Activated T-cell treated with anti-CD3 and anti-CD28 coated beads for 4 hours (primary cell): Measurements from ENCODE around the gene PHETA1.
A peak's percentile ranks its signal among the peaks of the same experiment; 100 is the strongest.

Experiments used
- DNase-seq: peaks from one replicate; pipeline ENCODE4 v3.0.0-alpha.2; 2020

Gene PHETA1

GRCh38 chr12:111368291-111368787 lies 556 bp downstream of the PHETA1 start:
- no peak for DNase-seq

DNA sequence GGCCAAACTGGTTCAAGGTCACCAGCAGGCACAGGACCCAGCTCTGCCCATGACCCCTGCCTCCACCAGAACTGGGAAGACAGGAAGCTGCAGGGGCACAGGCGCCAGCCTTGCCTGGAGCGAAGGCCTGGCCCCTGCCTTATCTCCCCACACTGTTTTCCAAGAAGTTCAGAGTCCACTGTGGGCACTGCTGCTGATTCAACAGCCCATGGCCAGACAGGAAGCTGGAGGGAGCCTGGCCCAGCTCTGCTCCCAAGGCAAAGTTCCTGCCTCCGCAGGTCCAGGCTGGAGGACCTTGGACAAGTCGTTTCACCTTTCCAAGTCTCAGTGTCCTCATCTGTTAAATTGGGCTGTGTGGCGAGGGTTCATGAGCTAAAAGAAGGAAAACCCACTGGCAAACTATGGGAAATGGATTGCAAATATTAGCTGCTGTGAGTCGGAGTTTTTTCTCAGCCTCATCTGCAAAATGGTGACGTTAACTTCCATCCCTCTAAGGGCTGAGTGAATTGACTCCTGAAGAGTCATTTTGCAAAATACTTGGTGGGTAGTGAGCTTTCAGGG lies 1.2 kb downstream of the PHETA1 start:
- DNase-seq, result no peak

- no peak for DNase-seq
Observed at GRCh38 chr12:111366583-111366982, 2.3 kb downstream of the PHETA1 start.

DNA sequence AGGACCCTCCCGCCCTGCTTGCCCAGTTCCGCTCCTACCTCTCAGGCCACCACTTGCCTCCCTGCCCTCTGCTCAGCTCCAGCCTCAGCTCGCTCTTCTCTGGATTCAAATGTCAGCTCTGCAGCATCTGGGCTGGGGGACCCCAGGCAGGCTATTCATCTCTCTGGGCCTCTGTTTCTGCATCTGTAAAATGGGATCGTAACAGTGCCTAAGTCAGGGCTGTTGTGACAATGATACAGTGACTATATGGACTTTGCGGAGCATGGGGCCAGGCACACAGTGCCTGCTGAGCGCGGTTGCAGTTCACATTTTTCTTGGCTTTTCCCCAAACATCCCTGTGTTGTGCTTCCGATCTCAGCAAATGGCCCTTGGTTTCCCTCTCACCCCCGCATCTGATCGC lies 2.8 kb downstream of the PHETA1 start:
- DNase-seq, result no peak

DNA sequence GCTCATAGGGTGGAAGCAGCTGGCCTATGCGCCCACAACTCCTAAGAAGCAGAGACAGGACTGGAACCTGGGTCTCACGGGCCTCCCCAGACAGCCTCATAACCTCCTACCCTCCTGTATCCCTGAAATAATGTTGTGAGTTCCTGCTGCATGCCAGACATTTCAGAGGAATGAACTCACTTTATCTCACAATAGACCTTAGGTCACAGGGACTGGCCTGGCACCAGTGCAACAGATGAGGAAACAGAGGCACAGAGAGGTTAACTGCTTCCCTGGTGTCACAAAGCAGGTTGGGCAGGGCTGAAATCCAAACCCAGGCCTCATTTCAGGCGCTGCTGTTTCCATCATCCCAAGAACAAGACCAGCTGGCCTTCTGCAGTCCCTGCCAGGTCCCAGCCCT lies 5.3 kb downstream of the PHETA1 start:
- no peak for DNase-seq

GRCh38 chr12:111362687-111363475 lies 6.0 kb downstream of the PHETA1 start:
- no peak for DNase-seq

DNA sequence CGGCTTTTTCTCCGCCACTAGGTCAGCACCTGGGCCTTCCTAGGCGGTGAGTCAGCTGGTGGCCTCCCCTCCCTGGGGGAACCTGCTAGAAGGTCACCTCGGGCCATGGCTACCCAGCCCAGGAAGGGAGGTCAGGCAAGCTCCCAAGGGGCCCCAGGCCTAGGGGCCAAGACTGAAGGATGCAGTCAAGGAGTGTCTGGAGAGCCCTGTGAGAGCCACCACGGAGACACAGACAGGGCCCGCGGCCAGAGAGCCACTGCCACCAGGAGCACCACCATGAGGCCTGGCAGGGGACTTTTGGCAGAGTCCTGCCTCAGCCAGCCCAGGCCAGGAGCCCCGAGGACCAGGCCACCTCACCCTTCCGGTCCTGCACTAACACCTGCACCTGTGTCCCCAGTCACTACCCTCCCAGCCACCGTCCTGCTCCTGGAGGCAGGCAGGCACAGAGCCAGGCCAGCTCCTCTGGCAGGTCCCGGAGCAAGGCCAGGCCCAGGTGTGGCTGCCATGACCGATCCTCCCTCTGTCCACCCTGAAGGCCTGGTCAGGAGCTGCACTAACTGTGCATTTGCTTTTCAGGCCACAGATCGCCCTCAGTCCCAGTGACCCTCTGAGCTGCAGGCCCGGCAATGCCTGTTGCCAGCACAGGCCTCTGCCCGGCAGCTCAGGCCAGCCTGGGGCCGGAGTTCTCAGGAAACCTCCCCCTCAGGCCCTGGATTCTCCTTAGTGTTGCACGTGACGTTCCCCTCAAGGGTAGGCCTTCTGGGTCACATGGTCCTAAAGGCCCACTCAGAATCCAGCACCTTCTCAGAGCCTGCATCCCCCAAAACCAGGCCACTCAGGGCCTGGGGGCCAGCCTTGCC lies 6.9 kb downstream of the PHETA1 start:
- DNase-seq, result no peak

DNA sequence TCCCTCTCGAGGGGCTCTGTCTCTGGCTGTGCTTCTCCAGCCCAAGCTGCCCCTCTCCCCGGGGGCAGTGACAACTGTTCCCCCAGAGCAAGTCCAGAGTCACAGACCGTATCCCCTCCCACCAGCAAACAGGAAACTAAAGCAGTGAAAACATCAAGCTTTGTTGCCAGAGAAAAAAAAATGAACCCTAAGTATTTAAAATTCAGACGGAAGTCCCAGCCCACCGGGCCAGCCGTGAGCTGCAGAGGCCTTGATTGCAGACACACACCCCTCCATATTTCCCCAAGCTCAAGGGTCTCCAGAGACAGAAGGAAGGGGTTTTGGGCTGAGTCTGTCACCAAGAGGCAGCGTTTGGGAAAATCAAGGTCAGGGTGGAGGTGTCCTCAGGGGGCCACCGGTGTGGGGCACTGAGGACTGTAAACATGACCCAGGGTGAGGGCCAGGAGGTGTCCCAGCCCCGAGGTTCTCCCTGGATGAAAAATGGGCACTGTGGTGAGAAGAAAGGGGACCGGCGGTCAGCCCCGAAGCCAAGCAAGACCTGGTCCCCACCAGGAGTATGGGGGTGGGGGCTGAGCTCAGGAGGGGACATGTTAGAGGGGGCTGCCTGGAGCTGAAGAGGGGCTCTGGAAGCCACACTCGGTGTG lies 7.7 kb downstream of the PHETA1 start:
- no peak for DNase-seq

DNA sequence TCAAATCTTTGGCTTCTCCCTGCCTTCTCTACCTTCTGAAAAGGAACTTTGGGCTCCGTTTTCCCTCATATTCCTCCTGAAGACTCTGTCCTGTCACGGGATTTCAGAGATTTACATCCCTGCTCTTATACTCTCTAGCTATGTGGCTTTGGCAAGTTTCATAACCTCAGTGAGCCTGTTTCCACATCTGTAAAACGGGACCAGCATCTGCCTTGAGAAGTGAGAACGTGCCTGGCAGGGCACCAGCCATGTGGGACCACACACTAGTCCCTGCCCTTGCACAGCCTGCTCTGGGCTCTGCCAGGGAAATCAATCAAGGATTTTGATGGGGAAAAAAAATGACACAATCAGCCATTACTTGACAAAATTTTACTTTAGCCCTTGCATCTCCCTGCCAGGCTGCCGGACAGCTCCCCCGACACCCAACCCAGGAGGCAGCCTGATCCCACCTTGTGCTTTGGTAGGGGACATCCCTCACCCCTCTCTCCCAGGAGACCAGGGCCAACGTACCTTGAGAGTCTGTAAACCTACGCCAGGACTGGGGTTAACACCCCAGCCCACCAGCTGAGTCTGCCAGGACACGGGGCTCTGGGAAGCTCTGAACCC lies 8.5 kb downstream of the PHETA1 start:
- no peak for DNase-seq

DNA sequence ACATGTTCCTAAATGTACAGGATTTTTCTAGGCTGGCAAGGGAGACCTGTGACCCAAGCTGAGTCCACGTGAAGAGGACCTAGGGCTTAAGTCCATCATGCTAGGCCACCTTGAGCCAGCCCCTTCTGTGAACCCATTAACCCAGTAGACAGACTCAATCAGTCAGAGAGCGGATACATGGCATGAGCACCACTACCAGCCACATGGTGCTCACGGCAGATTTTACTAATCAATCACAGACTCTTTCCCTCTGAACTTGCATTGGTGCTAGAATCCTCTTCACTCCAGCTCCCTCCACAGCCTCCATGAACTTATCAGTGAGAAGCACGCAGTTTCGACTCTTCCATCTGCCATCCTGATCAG lies 9.0 kb downstream of the PHETA1 start:
- no peak for DNase-seq

DNA sequence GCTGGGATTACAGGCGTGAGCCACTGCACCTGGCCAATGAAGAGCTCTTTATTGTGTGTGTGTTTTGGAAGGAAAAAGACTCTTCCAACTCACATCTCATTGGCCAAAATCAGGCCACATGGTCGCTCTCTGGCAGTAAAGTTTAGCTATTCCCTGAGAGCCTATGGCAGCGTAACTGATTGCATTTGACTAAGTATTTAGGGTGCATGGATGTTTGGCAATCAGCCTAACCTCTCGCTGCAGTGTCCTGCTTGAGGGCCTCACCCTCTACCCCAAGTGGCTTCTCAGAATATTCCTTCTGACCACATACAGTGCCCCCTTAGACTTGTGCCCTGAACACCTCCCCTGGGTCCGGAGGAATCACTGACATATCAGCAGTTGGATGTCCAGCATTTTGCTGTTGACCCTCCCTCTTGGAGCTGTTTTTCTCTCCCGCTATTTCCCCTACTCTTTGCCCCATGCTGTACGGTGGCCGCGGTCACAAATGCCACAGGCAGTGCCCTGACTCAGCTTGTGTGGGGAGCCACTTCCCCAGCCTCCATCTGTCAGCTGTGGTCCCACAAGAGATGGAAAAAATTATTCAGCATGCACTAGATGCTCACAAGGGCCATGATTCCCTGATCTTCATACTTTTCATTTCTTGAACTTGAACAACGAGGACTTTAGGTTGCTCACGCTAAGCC lies 9.5 kb downstream of the PHETA1 start:
- DNase-seq, result peak; percentile 20

DNA sequence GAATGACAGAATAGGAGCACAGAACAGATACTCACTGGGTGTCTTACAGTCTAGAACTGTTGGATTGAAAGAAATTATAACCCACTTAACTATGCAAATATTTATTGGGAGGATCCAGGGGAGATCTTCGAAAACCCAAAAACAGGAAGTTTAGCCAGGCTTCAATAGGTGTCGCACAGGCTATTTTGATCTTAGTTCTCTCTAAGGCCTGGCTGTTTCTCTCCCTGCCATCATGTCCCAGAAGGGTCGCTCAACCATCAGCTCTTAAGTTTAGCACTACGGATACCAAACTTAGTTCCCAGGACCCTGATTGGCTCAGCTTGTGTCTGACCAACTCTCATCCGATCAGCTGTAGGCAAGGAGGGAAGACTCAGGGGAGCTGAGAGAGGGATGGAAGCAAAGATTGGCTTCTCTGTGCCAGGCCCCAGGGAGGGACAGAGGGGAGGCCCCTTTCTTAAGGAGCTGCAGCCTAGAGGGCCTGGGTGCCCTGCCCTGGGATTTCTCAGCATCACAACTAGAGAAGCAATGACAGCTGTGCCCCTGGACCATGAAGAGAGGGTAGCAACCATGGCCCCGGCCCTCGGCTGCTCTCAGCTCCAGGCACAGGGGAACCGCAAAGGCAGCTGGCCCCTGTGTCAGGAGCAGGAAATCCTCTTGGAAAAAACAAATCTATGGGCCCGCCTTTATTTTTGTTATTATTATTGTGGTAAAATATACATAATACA lies 13.5 kb downstream of the PHETA1 start:
- DNase-seq, result no peak

DNA sequence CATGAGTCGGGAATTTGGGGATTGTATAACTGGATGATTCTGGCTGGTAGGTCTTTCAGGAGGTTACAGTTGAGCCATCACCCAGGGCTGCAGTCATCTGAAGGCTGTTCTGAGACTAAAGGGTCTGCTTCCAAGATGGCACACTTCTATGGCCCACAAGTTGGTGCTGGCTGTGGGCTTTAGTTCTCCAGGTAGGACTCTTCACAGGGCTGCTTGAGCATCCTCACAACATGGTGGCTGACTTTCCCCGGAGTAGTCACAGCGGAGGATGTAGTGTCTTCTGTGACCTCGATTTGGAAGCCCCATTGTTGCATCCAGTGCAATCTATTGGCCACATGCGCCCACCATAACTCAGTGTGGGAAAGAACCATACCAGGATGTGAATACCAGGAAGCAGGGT lies 14.4 kb downstream of the PHETA1 start:
- DNase-seq, result no peak

DNA sequence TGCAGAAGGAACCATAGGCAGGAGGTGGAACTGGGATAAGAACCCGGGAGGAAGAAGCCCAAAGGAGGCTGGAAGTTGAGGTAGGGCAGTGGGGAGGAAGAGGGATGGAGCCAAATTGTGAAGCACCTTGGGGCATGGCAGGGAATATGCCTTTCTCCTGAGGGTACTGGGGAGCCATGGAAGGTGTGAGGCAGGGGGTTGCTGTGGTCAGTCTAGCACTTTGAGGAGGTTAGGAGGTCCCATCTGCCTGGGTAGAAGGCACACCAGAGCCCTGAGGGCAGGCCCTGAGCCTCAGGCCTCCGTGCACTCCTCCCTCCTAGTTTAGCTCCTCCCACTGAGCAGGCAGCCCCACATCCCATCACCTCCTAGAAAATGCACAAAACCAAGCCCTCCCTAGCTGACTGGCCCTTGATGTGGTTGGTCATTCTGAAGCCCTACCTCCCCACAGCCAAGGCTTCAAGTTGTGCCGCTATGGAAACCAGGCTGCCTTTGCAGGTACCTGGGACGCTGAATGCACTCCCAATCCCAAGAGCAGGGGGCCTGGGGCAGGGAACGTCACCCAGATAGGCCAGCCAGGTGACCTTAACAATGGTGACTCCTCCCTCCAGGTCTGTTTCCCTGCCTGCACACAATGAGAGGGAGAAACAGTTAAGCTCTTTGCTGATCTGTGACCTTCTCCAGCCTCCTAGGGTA lies 15.1 kb downstream of the PHETA1 start:
- DNase-seq, result no peak

DNA sequence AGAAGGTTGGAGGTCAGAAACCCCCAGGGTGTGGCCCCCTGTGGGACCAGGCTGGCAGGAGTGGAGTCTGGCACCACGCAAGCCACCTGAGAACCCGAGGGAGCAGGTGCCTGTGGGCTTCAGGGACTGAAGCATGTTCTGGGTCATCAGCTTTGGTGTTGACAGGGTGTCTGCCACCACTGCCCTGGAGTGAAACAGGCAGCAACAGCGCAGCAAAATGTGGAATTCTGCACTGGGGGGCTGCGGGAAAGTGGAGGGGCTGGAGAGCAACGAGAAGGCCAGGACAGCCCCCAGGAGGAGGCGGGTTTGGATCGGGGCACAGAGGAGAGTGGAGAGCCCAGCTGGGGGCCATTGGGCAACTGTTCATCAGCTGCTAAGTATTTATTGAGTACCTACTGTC lies 15.9 kb downstream of the PHETA1 start:
- no peak for DNase-seq

DNA sequence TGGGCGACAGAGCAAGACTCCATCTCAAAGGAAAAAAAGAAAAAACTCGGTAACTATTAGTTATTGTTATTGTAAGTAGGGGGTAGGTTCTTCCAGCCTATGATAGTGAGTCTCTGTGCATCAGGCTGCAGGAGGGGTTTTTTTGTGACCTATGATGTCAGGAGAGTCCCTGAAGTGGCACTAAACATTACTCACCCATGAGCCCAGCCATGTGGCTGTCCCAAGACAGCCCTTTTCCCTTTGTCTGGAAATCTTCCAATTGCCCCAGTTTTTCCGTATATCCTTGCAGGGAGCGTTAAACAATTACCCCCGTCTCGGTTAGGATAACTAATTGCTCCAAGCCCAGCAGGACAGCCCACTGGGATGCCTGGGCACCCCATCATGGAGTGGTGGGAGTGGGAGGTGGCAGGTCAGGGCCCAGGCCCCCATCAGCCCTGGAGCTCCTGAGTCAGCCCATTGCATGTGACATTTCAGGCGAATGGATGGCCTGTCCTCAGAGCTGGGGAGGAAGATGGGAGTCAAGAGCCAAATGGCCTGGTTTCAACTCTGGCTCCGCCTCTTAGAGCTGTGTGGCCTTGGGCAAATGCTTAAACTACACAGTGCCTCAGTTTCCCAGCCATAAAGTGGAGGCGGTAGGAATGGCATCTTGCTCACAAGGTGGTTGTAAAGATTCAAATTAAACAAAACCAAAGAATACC lies 16.4 kb downstream of the PHETA1 start:
- no peak for DNase-seq

- DNase-seq, result no peak
Observed at GRCh38 chr12:111351026-111351425, 17.9 kb downstream of the PHETA1 start.

DNA sequence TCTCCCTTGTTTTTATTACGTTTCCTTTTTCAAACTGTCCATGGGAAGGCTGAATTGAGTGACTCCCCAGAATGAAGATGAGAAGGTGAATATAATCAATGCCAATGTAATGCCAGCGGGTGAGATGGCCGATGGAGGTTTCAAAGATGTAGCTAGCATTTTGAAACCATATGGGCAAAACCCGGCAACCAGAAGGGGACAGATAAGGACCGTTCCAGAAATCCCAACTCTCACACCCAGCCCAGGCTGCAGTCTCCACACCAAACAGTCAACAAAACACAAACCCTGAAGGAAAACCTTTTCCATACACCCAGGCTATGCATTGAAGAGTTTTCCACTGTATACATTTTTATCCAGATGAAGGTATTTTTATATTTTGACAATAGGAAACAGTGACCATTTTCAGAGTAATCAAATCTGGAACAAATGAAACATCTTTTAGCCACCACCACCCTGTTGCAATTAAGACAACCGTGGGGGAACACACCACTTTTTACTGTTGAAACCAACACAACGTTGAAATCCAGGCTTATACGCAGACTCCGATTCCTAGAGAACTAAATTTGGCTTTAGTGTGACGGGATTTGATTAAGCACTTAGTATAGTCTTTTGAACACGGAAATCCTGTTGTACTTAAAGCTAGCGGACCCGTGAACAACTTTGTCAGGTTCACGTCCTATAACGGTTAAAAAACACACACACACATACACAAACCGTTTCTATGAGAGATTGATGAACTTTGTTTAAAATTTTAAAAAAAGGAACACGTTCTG lies 19.0 kb downstream of the PHETA1 start:
- no peak for DNase-seq

DNA sequence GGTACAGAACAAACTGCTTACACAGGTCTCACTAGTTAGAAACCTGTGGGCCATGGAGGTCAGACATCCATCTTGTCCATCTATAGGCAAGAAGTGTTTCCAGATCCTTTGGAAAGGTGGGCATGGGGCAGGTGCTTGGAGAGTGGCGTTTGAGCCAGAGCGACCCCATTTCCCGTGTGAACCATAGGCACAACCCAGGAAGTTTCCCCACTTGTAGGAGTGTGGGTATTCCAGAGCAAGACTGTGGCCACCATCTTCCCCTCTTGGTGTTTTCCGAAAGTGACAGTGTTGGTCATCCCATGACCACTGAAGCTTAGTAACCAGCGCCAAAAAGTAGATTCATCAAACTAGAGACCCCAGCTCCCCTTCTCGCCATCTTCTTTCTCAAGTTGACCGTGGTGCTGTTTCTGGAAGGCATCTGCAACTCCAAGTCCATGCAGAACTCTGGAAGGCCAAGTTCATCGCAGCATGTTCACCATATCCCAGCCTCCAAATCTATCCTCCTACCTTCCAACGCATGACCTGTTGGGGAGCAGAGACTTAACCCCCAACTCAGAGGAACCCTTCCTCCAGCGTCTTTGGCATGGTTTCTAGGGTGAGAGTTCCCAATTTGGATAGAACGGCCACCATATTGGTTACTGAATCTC lies 19.7 kb downstream of the PHETA1 start:
- no peak for DNase-seq
